ENCODE measurements around the gene TMCO5A. TPM values are rescaled to one million over a fixed set of nuclear protein-coding genes. Genes with fewer than 3 reads are reported as not detected.

The TMCO5A gene
- total RNA-seq (not detected), polyA plus RNA-seq (not detected)
- long read RNA-seq, donor 1 = 0 reads
- long read RNA-seq, donor 2 = 0 reads
- long read RNA-seq, donor 3 = 0 reads
- long read RNA-seq, donor 4 = 0 reads
- long read RNA-seq, donor 5 = 0 reads
- long read RNA-seq, donor 6 = 0 reads
- long read RNA-seq, donor 7 = 0 reads
- long read RNA-seq, donor 8 = 0 reads
- long read RNA-seq, donor 9 = 0 reads
- long read RNA-seq, donor 10 = 0 reads

GRCh38 chr15:37934340-37934739 is at the start of gene TMCO5A:
TMCO5A (plus strand) TSS chr15:37934640; CDS start chr15:37936324, 1,684 bp downstream.
- WGBS, 4 donors = 38 to 74% (median 67%) methylated on average over 1 of the region's 1 CpG

GRCh38 chr15:37885651-37886050 is 48.8 kb upstream of the TMCO5A start:
- H3K9me3 ChIP-seq (replicated peaks in 1 of 3) = no peaks in the 10 kb centered on the region
- no peaks in the 10 kb centered on the region for H3K36me3 ChIP-seq (replicated peaks in 1 of 2)
- intact Hi-C loops (cut with DNase I) = loop anchor here in 1 of 2 donors (10.0 kb wide), 1 partner anchor 1001 kb away; no protein-coding TSS in a partner anchor
- peaks cover 5% of the 10 kb centered on the region for H3K27me3 ChIP-seq
- no peak for DNase-seq
- no peak overlapping the region for H3K4me3 ChIP-seq
- H3K4me1 ChIP-seq (replicated peaks in 1 of 2) = no peaks in the 10 kb centered on the region
- TF ChIP-seq POLR2A (IDR thresholded peaks at IDR 0.05) (no peak), CTCF (IDR thresholded peaks at IDR 0.05) (no peak)
- no peak overlapping the region for H3K27ac ChIP-seq

More at GRCh38 chr15:37934340-37934739, at the start of gene TMCO5A:
- Histone ChIP-seq H3K27me3 (no peaks in the 10 kb centered on the region), H3K27ac (peak within 1 kb of the TSS in 1 of 5 donors; percentile 31), H3K4me3 (no peak within 1 kb of the TSS), H3K9me3 (replicated peaks in 1 of 3) (no peaks in the 10 kb centered on the region), H3K36me3 (replicated peaks in 1 of 2) (no peaks in the 10 kb centered on the region), H3K4me1 (replicated peaks in 1 of 2) (no peaks in the 10 kb centered on the region)
- TF ChIP-seq POLR2A (IDR thresholded peaks at IDR 0.05) (no peak), CTCF (IDR thresholded peaks at IDR 0.05) (no peak)
- DNase-seq = no peak
- intact Hi-C loops (cut with DNase I) = no loop called here

- Histone ChIP-seq H3K27ac (no peak overlapping the region), H3K4me1 (replicated peaks in 1 of 2) (no peaks in the 10 kb centered on the region), H3K27me3 (no peaks in the 10 kb centered on the region), H3K4me3 (no peak overlapping the region), H3K36me3 (replicated peaks in 1 of 2) (no peaks in the 10 kb centered on the region), H3K9me3 (replicated peaks in 1 of 3) (no peaks in the 10 kb centered on the region)
- intact Hi-C loops (cut with DNase I) = loop anchor here in 1 of 2 donors (10.0 kb wide), 1 partner anchor 1004 kb away; no protein-coding TSS in a partner anchor
- TF ChIP-seq POLR2A (IDR thresholded peaks at IDR 0.05) = no peak
- no peak for TF ChIP-seq CTCF (IDR thresholded peaks at IDR 0.05)
- WGBS, 4 donors = 79 to 87% (median 83%) methylated on average over 4 of the region's 4 CpGs
- no peak for DNase-seq
Measured at GRCh38 chr15:37888356-37888755, 46.1 kb upstream of the TMCO5A start.

GRCh38 chr15:37891766-37892368 is 42.6 kb upstream of the TMCO5A start:
- no peaks in the 10 kb centered on the region for H3K4me1 ChIP-seq (replicated peaks in 1 of 2)
- 39 to 46% (median 43%) methylated on average over 4 of the region's 4 CpGs for WGBS, 4 donors
- no peaks in the 10 kb centered on the region for H3K27me3 ChIP-seq
- no peaks in the 10 kb centered on the region for H3K9me3 ChIP-seq (replicated peaks in 1 of 3)
- H3K4me3 ChIP-seq = no peak overlapping the region
- no peaks in the 10 kb centered on the region for H3K36me3 ChIP-seq (replicated peaks in 1 of 2)
- no peak overlapping the region for H3K27ac ChIP-seq
- TF ChIP-seq CTCF (IDR thresholded peaks at IDR 0.05) (peak; percentile 53 to 76 (median 66)), POLR2A (IDR thresholded peaks at IDR 0.05) (no peak)
- peak; percentile 18 to 53 (median 25) for DNase-seq
- intact Hi-C loops (cut with DNase I) = no loop called here

All from adrenal gland (tissue), 19 donors.